H1 (cell line): ENCODE data around the gene RTKN. TPM values are rescaled to one million over a fixed set of nuclear protein-coding genes. Genes with fewer than 3 reads are reported as not detected.
A peak's percentile ranks its signal among the peaks of the same experiment; 100 is the strongest.

Experiments used
- CTCF ChIA-PET: fragments of 300-600 bp; sonication (Branson Sonifier 250); formaldehyde crosslinking; loops from one replicate; lab custom pipeline; 2021; ENCODE audit not compliant: partially characterized antibody; lab: Charles Lee
- POLR2A ChIA-PET: fragments of 300-600 bp; sonication (Branson Sonifier 250); formaldehyde crosslinking; loops from one replicate; lab custom pipeline; 2021; ENCODE audit warnings: inconsistent platforms; ENCODE audit not compliant: partially characterized antibody; lab: Charles Lee
- DNase-seq, 2 experiments: peaks; one replicate each; pipeline versions ENCODE4 v3.0.0 to v3.0.0-alpha.2; 2010 to 2022; ENCODE audit warnings: low spot score in 2 of 2, low read depth in 1 of 2, mixed read lengths in 1 of 2
- FAIRE-seq: peaks from 2 replicates; lab custom pipeline; 2011; peaks lifted over from hg19 to GRCh38; lab: Jason Lieb, UNC
- H2AFZ ChIP-seq: 2 replicates; pipeline ENCODE4 v1.8.1; 2012; ENCODE audit warnings: low read length, inconsistent platforms
- H2AK5ac ChIP-seq: 2 replicates; pipeline ENCODE4 v1.6.1; 2013; ENCODE audit warnings: low read depth, low read length
- H2BK120ac ChIP-seq: replicated peaks from 2 replicates; pipeline ENCODE3; 2013; ENCODE audit warnings: low read depth, low read length, inconsistent platforms
- H2BK12ac ChIP-seq: 2 replicates; pipeline ENCODE4 v1.6.1; 2013; ENCODE audit warnings: low read depth, low read length
- H2BK15ac ChIP-seq: 2 replicates; pipeline ENCODE4 v1.6.1; 2013; ENCODE audit warnings: low read length
- H2BK20ac ChIP-seq: 2 replicates; pipeline ENCODE4 v1.6.1; 2013; ENCODE audit warnings: low read length
- H2BK5ac ChIP-seq: 2 replicates; pipeline ENCODE4 v1.6.1; 2013; ENCODE audit warnings: low read depth, low read length
- H3K14ac ChIP-seq: 2 replicates; pipeline ENCODE4 v1.6.1; 2013; ENCODE audit warnings: inconsistent platforms; ENCODE audit not compliant: insufficient read length
- H3K18ac ChIP-seq: 2 replicates; pipeline ENCODE4 v1.6.1; 2013; ENCODE audit warnings: low read length; ENCODE audit errors: extremely low read depth
- H3K23ac ChIP-seq: 2 replicates; pipeline ENCODE4 v1.6.1; 2013; ENCODE audit warnings: inconsistent platforms; ENCODE audit not compliant: insufficient read length
- H3K23me2 ChIP-seq: 2 replicates; pipeline ENCODE4 v1.6.1; 2013; ENCODE audit warnings: low read depth, low read length
- H3K27ac ChIP-seq: 2 replicates; pipeline ENCODE4 v1.6.1; 2011; ENCODE audit warnings: low read depth, low read length, inconsistent platforms
- H3K27me3 ChIP-seq, 4 experiments: replicated peaks in 1 of 4; 1 replicate in 1 of 4; 2 replicates in 3 of 4; pipeline versions ENCODE4 v1.6.1 to v1.8.1; 2011 to 2013; ENCODE audit warnings: low read length in 3 of 4, mild to moderate bottlenecking in 3 of 4, inconsistent platforms in 2 of 4, mixed read lengths in 2 of 4, moderate library complexity in 1 of 4; ENCODE audit not compliant: control insufficient read depth in 3 of 4, insufficient read depth in 3 of 4; ENCODE audit errors: extremely low read depth in 1 of 4
- H3K36me3 ChIP-seq, 4 experiments: 2 replicates each; pipeline versions ENCODE4 v1.6.1 to v1.8.1; 2011 to 2013; ENCODE audit warnings: mild to moderate bottlenecking in 4 of 4, low read length in 3 of 4, moderate library complexity in 2 of 4, control low read depth in 1 of 4, inconsistent platforms in 1 of 4; ENCODE audit not compliant: insufficient read depth in 4 of 4, control insufficient read depth in 2 of 4
- H3K4ac ChIP-seq: replicated peaks from 2 replicates; pipeline ENCODE3; 2013; ENCODE audit warnings: low read length, low read depth, mixed read lengths, inconsistent platforms; ENCODE audit not compliant: insufficient read length
- H3K4me1 ChIP-seq, 4 experiments: replicated peaks in 1 of 4; 1 replicate in 1 of 4; 2 replicates in 3 of 4; pipeline versions ENCODE4 v1.6.1 to v1.8.1; 2011 to 2013; ENCODE audit warnings: low read length in 3 of 4, inconsistent platforms in 2 of 4, mixed read lengths in 1 of 4; ENCODE audit not compliant: insufficient read depth in 4 of 4, control insufficient read depth in 3 of 4
- H3K4me2 ChIP-seq, 2 experiments: 2 replicates each; pipeline versions ENCODE4 v1.6.1 to v1.8.1; 2011 to 2013; ENCODE audit warnings: low read depth in 2 of 2, low read length in 2 of 2, control low read depth in 1 of 2, inconsistent platforms in 1 of 2, mild to moderate bottlenecking in 1 of 2; ENCODE audit not compliant: insufficient read depth in 1 of 2
- H3K4me3 ChIP-seq, 4 experiments: fragments of 200-600, 300-600 bp in 1 of 4; sonication (generic), shearing (Covaris generic), sonication (Bioruptor Twin) in 1 of 4; 2 replicates each; pipeline versions ENCODE4 v1.5.1 to v1.8.1; 2011 to 2016; ENCODE audit warnings: low read length in 4 of 4, low read depth in 3 of 4, control low read depth in 2 of 4, inconsistent platforms in 2 of 4, mild to moderate bottlenecking in 2 of 4, mixed read lengths in 1 of 4, moderate library complexity in 1 of 4; ENCODE audit not compliant: insufficient read depth in 2 of 4; ENCODE audit errors: extremely low read depth in 1 of 4
- H3K56ac ChIP-seq: replicated peaks from 2 replicates; pipeline ENCODE3; 2013; ENCODE audit warnings: low read depth, mild to moderate bottlenecking, mixed read lengths, low read length, inconsistent platforms; ENCODE audit not compliant: insufficient read length
- H3K79me1 ChIP-seq: 2 replicates; pipeline ENCODE4 v1.6.1; 2013; ENCODE audit warnings: low read depth, low read length, control low read depth
- H3K79me2 ChIP-seq, 2 experiments: 2 replicates each; pipeline versions ENCODE4 v1.6.1 to v1.8.1; 2012 to 2013; ENCODE audit warnings: low read length in 2 of 2, mild to moderate bottlenecking in 2 of 2, inconsistent platforms in 1 of 2; ENCODE audit not compliant: insufficient read depth in 2 of 2, control insufficient read depth in 1 of 2
- H3K9ac ChIP-seq, 4 experiments: replicated peaks in 1 of 4; 1 replicate in 1 of 4; 2 replicates in 3 of 4; pipeline versions ENCODE4 v1.6.1 to v1.8.1; 2011 to 2013; ENCODE audit warnings: low read depth in 3 of 4, low read length in 3 of 4, control low read depth in 2 of 4, mild to moderate bottlenecking in 2 of 4, moderate library complexity in 2 of 4, inconsistent platforms in 1 of 4; ENCODE audit errors: extremely low read depth in 1 of 4
- H3K9me3 ChIP-seq, 2 experiments: 2 replicates each; pipeline versions ENCODE4 v1.6.1 to v1.8.1; 2012 to 2013; ENCODE audit warnings: mild to moderate bottlenecking in 2 of 2, moderate library complexity in 2 of 2, control low read depth in 1 of 2, inconsistent platforms in 1 of 2, low read depth in 1 of 2, low read length in 1 of 2, mixed read lengths in 1 of 2; ENCODE audit not compliant: insufficient read depth in 2 of 2
- H4K20me1 ChIP-seq, 2 experiments: replicated peaks in 1 of 2; 2 replicates each; pipeline versions ENCODE3 to v1.8.1; 2011 to 2013; ENCODE audit warnings: inconsistent platforms in 2 of 2, low read length in 2 of 2, mild to moderate bottlenecking in 1 of 2; ENCODE audit not compliant: insufficient read depth in 2 of 2, control insufficient read depth in 1 of 2
- H4K5ac ChIP-seq: 2 replicates; pipeline ENCODE4 v1.6.1; 2013; ENCODE audit warnings: low read length, low read depth, mixed read lengths, inconsistent platforms; ENCODE audit not compliant: insufficient read length
- H4K8ac ChIP-seq: 2 replicates; pipeline ENCODE4 v1.8.0; 2013; ENCODE audit warnings: mild to moderate bottlenecking, moderate library complexity, low read length, inconsistent platforms; ENCODE audit not compliant: insufficient read depth; ENCODE audit errors: extremely low read depth
- H4K91ac ChIP-seq: replicated peaks from 2 replicates; pipeline ENCODE3; 2013; ENCODE audit warnings: low read length, mixed read lengths, inconsistent platforms; ENCODE audit not compliant: insufficient read length
- POLR2A ChIP-seq, 2 experiments: IDR thresholded peaks; 1 replicate in 1 of 2; 2 replicates in 1 of 2; pipeline ENCODE4 v1.6.1; 2011; ENCODE audit warnings: low read depth in 2 of 2, low read length in 2 of 2, mild to moderate bottlenecking in 2 of 2; ENCODE audit errors: control extremely low read depth in 1 of 2
- POLR2AphosphoS5 ChIP-seq: IDR thresholded peaks from 2 replicates; pipeline ENCODE4 v1.6.1; 2011; ENCODE audit warnings: low read depth, low read length
- TEAD4 ChIP-seq: IDR thresholded peaks from 2 replicates; pipeline ENCODE4 v1.6.1; 2012; ENCODE audit warnings: low read depth, low read length, inconsistent platforms, mixed read lengths
- whole genome bisulfite sequencing, 2 experiments: shearing (Covaris generic) in 1 of 2; methylation state at CpG; one replicate each; pipeline versions ENCODE4 v1.1.6 to v1.1.7; 2013 to 2015; ENCODE audit warnings: low lambda C conversion rate in 2 of 2, mixed read lengths in 2 of 2, inconsistent platforms in 1 of 2, low coverage in 1 of 2, missing lambda C conversion rate in 1 of 2; ENCODE audit not compliant: insufficient replicate concordance in 2 of 2, insufficient coverage in 1 of 2, insufficient read length in 1 of 2; ENCODE audit errors: extremely low coverage in 1 of 2, missing lambda C conversion rate in 1 of 2; 5-methylcytosine and 5-hydroxymethylcytosine counted together
- polyA plus RNA-seq, 7 experiments: library from polyadenylated mRNA; depleted of rRNA in 3 of 7; stranded (reverse) in 5 of 7; unstranded in 2 of 7; fragments of >200 nt in 5 of 7; fragments of 200-250 nt in 2 of 7; gene quantifications; 1 replicate in 5 of 7; 2 replicates in 1 of 7; 4 replicates in 1 of 7; pipeline versions ENCODE4 v1.2.1 to v1.2.3, GENCODE V29; 2011 to 2013; ENCODE audit warnings: missing spikeins in 2 of 7, mixed read lengths in 2 of 7
- total RNA-seq: library from RNA; stranded (reverse); fragmentation: NEBNext Ultra II Directional; extraction: Animal tissue kit (Norgen Biotek cat#: 25700); gene quantifications from 2 replicates; pipeline ENCODE4 v1.2.1, GENCODE V29; 2021

RTKN gene
- total and polyA plus RNA-seq, 2 of the 8 experiments (the other 6 are each of a cell fraction or from before 2014, with no cell fraction given), result 40.2 to 54.1 TPM

DNA sequence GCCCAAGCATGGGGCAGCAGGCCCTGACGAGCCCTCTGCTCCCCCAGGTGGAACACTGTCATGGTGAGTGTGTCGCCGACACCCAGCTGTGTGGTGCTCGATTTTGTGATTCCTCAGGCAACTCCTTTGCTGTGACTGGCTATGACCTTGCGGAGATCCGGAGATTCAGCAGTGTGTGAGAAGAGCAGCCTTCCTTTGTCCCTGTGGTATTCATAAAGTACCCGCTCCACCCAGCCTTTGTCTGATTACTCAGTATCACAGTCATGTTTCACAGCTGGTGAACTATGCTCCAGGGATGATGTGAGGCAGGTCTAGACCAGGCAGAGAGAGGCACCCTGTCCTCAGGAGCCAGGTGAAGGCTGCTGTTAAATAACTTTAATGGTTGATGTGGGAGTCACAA, 16.2 kb downstream of the RTKN start:
- Histone ChIP-seq H3K27me3 (0 out of 7 replicates have a peak, but pooled peaks cover 0 to 2% (median 0%) of the 10 kb centered on the region in 4 experiments), H3K4me1 (peaks cover 0 to 5% (median 3%) of the 10 kb centered on the region in 4 experiments; a peak in 3 of 7 replicates), H3K9me3 (no peaks in the 10 kb centered on the region), H3K4me2 (no peak overlapping the region), H3K27ac (no peak overlapping the region), H3K56ac (no peak overlapping the region), H2BK12ac (no peak overlapping the region), H3K23me2 (peaks cover 10% of the 10 kb centered on the region), H3K79me1 (peaks cover 4% of the 10 kb centered on the region; the same call in 1 of the 2 replicates), H3K4ac (no peak overlapping the region), H2BK5ac (no peak overlapping the region), H2AFZ (no peak overlapping the region), H3K14ac (no peak overlapping the region), H3K23ac (no peak overlapping the region), H3K4me3 (no peak overlapping the region), H4K5ac (no peak overlapping the region), H3K36me3 (peaks cover 13 to 60% (median 44%) of the 10 kb centered on the region in 4 experiments; a peak in 7 of 8 replicates), H4K20me1 (peaks cover 4 to 18% of the 10 kb centered on the region in 2 experiments), H2BK120ac (no peak overlapping the region), H4K8ac (no peak overlapping the region), H3K79me2 (no peaks in the 10 kb centered on the region), H2AK5ac (no peak overlapping the region), H2BK15ac (no peak overlapping the region), H4K91ac (no peak overlapping the region), H2BK20ac (no peak overlapping the region), H3K18ac (no peak overlapping the region), H3K9ac (no peak overlapping the region)
- CTCF ChIA-PET, result interaction anchor here (0.6 to 0.9 kb wide), 3 partner anchors 13 to 47 kb away, joined by 3 read pairs; partner anchors contain the start of gene MRPL53
- DNase-seq (no peak), FAIRE-seq (no peak)
- peak in 1 of 2 experiments; percentile 48; a peak in 1 of 3 replicates for TF ChIP-seq POLR2A (IDR thresholded peaks at IDR 0.05; ENCODE audit: control extremely low read depth in 1 of 2, low read depth in 2 of 2, low read length in 2 of 2)
- no peak for TF ChIP-seq TEAD4
- TF ChIP-seq POLR2AphosphoS5, result peak; percentile 43
- POLR2A ChIA-PET, result interaction anchor here (0.6 to 5.5 kb wide), 6 partner anchors 11 to 78 kb away, joined by 3 to 42 read pairs (median 6); partner anchors contain the start of gene MRPL53
- WGBS, 2 experiments, result 89% methylated on average over 7 of the region's 7 CpGs; no CpG with 5 or more reads in 1 of the 2 experiments
